Skeletal muscle tissue (tissue), 4 donors: ENCODE measurements around the gene ARAP1. TPM values are rescaled to one million over a fixed set of nuclear protein-coding genes. Genes with fewer than 3 reads are reported as not detected.

Source experiments
- H3K27ac ChIP-seq: one replicate; pipeline ENCODE4 v1.7.0; 2013; ENCODE audit warnings: mild to moderate bottlenecking, low read depth, low read length, inconsistent platforms
- H3K27me3 ChIP-seq, 3 donors: one replicate each; pipeline ENCODE4 v1.7.0; 2013; ENCODE audit warnings: low read length in 3 of 3; ENCODE audit not compliant: control insufficient read depth in 3 of 3, insufficient read depth in 3 of 3
- H3K36me3 ChIP-seq, 3 donors: one replicate each; pipeline ENCODE4 v1.7.0; 2013; ENCODE audit warnings: low read length in 3 of 3; ENCODE audit not compliant: control insufficient read depth in 3 of 3, insufficient read depth in 3 of 3
- H3K4me1 ChIP-seq, 3 donors: one replicate each; pipeline ENCODE4 v1.7.0; 2013; ENCODE audit warnings: low read length in 3 of 3, mild to moderate bottlenecking in 3 of 3; ENCODE audit not compliant: control insufficient read depth in 3 of 3, insufficient read depth in 3 of 3
- H3K4me3 ChIP-seq, 3 donors: one replicate each; pipeline ENCODE4 v1.7.0; 2013; ENCODE audit warnings: low read length in 3 of 3
- H3K9ac ChIP-seq, 3 donors: one replicate each; pipeline ENCODE4 v1.7.0; 2013; ENCODE audit warnings: low read length in 3 of 3, mild to moderate bottlenecking in 3 of 3, moderate library complexity in 2 of 3, low read depth in 1 of 3
- H3K9me3 ChIP-seq, 3 donors: one replicate each; pipeline ENCODE4 v1.7.0; 2013; ENCODE audit warnings: low read length in 3 of 3; ENCODE audit not compliant: control insufficient read depth in 3 of 3
- total RNA-seq: library from RNA; depleted of rRNA; stranded (reverse); fragments of >200 nt; gene quantifications from one replicate; pipeline ENCODE4 v1.2.3, GENCODE V29; 2014
- donor health status: Osteomylitis.

Gene ARAP1
- total RNA-seq, 1 donor from 2014 or later = 98.6 TPM

- no peak overlapping the region for H3K27ac ChIP-seq
- no peaks in the 10 kb centered on the region for H3K27me3 ChIP-seq
- H3K36me3 ChIP-seq = peaks cover 2 to 10% (median 10%) of the 10 kb centered on the region in 3 donors
- peaks cover 4 to 20% (median 10%) of the 10 kb centered on the region in 3 donors for H3K4me1 ChIP-seq
- H3K9me3 ChIP-seq = no peaks in the 10 kb centered on the region
- H3K9ac ChIP-seq = no peak overlapping the region
- H3K4me3 ChIP-seq = no peak overlapping the region
Measured at GRCh38 chr11:72762641-72763304, 10.6 kb upstream of the ARAP1 start.

GRCh38 chr11:72760539-72761405, 8.6 kb upstream of the ARAP1 start:
- H3K9ac ChIP-seq = no peak overlapping the region
- H3K4me1 ChIP-seq = peaks cover 8 to 24% (median 10%) of the 10 kb centered on the region in 3 donors
- H3K27me3 ChIP-seq = no peaks in the 10 kb centered on the region
- peaks cover 7 to 15% (median 14%) of the 10 kb centered on the region in 3 donors for H3K36me3 ChIP-seq
- no peaks in the 10 kb centered on the region for H3K9me3 ChIP-seq
- no peak overlapping the region for H3K4me3 ChIP-seq
- peak overlapping the region; percentile 56 for H3K27ac ChIP-seq

GRCh38 chr11:72759468-72759985, 7.3 kb upstream of the ARAP1 start:
- Histone ChIP-seq H3K4me3 (no peak overlapping the region), H3K27ac (no peak overlapping the region), H3K36me3 (peaks cover 7 to 15% (median 14%) of the 10 kb centered on the region in 3 donors), H3K9me3 (no peaks in the 10 kb centered on the region), H3K27me3 (no peaks in the 10 kb centered on the region), H3K4me1 (peaks cover 9 to 25% (median 10%) of the 10 kb centered on the region in 3 donors), H3K9ac (no peak overlapping the region)

- Histone ChIP-seq H3K27ac (no peak overlapping the region), H3K9ac (no peak overlapping the region), H3K36me3 (peaks cover 7 to 15% (median 14%) of the 10 kb centered on the region in 3 donors), H3K4me3 (no peak overlapping the region), H3K4me1 (peaks cover 9 to 25% (median 10%) of the 10 kb centered on the region in 3 donors), H3K9me3 (no peaks in the 10 kb centered on the region), H3K27me3 (no peaks in the 10 kb centered on the region)
Measured at GRCh38 chr11:72758690-72759389, 6.6 kb upstream of the ARAP1 start.

GRCh38 chr11:72758304-72758689, 6.1 kb upstream of the ARAP1 start:
- Histone ChIP-seq H3K4me3 (no peak overlapping the region), H3K36me3 (peaks cover 7 to 15% (median 14%) of the 10 kb centered on the region in 3 donors), H3K9ac (no peak overlapping the region), H3K9me3 (no peaks in the 10 kb centered on the region), H3K27ac (no peak overlapping the region), H3K27me3 (no peaks in the 10 kb centered on the region), H3K4me1 (peaks cover 9 to 31% (median 13%) of the 10 kb centered on the region in 3 donors)

- H3K9me3 ChIP-seq = no peaks in the 10 kb centered on the region
- no peak overlapping the region for H3K9ac ChIP-seq
- H3K36me3 ChIP-seq = peaks cover 7 to 15% (median 14%) of the 10 kb centered on the region in 3 donors
- H3K27ac ChIP-seq = no peak overlapping the region
- no peaks in the 10 kb centered on the region for H3K27me3 ChIP-seq
- no peak overlapping the region for H3K4me3 ChIP-seq
- H3K4me1 ChIP-seq = peaks cover 20 to 42% (median 21%) of the 10 kb centered on the region in 3 donors
Measured at GRCh38 chr11:72755713-72756285, 3.6 kb upstream of the ARAP1 start.

GRCh38 chr11:72754544-72755155, 2.4 kb upstream of the ARAP1 start:
- Histone ChIP-seq H3K4me3 (no peak overlapping the region), H3K27me3 (no peaks in the 10 kb centered on the region), H3K9me3 (no peaks in the 10 kb centered on the region), H3K36me3 (peaks cover 7 to 15% (median 14%) of the 10 kb centered on the region in 3 donors), H3K4me1 (peaks cover 18 to 41% (median 20%) of the 10 kb centered on the region in 3 donors), H3K27ac (no peak overlapping the region), H3K9ac (no peak overlapping the region)

- Histone ChIP-seq H3K27me3 (no peaks in the 10 kb centered on the region), H3K9ac (no peak overlapping the region), H3K4me3 (no peak overlapping the region), H3K4me1 (peaks cover 18 to 37% (median 20%) of the 10 kb centered on the region in 3 donors), H3K36me3 (peaks cover 7 to 15% (median 12%) of the 10 kb centered on the region in 3 donors), H3K9me3 (no peaks in the 10 kb centered on the region), H3K27ac (no peak overlapping the region)
Measured at GRCh38 chr11:72754149-72754543, 1.9 kb upstream of the ARAP1 start.
